Fibroblast of villous mesenchyme (primary cell): ENCODE measurements around the gene NDUFB8. TPM values are rescaled to one million over a fixed set of nuclear protein-coding genes. Genes with fewer than 3 reads are reported as not detected.

ENCODE experiments used
- DNase-seq: peaks from one replicate; pipeline ENCODE4 v3.0.0-alpha.2; 2010; ENCODE audit warnings: low read depth
- H3K4me3 ChIP-seq: 2 replicates; pipeline ENCODE4 v1.5.1; 2011; ENCODE audit warnings: low read depth, mild to moderate bottlenecking, low read length
- total RNA-seq: library from RNA; depleted of rRNA; stranded (reverse); fragments of >200 nt; gene quantifications from 2 replicates; pipeline ENCODE4 v1.2.3, GENCODE V29; 2012
- TF ChIP-seq, protein P1 (sequence below): IDR thresholded peaks from 2 replicates; pipeline ENCODE4 v1.5.1; 2012; ENCODE audit warnings: low read depth, mild to moderate bottlenecking, low read length; ENCODE audit not compliant: insufficient read depth

NDUFB8 gene
- total RNA-seq, 1 donor = 109 TPM

DNA sequence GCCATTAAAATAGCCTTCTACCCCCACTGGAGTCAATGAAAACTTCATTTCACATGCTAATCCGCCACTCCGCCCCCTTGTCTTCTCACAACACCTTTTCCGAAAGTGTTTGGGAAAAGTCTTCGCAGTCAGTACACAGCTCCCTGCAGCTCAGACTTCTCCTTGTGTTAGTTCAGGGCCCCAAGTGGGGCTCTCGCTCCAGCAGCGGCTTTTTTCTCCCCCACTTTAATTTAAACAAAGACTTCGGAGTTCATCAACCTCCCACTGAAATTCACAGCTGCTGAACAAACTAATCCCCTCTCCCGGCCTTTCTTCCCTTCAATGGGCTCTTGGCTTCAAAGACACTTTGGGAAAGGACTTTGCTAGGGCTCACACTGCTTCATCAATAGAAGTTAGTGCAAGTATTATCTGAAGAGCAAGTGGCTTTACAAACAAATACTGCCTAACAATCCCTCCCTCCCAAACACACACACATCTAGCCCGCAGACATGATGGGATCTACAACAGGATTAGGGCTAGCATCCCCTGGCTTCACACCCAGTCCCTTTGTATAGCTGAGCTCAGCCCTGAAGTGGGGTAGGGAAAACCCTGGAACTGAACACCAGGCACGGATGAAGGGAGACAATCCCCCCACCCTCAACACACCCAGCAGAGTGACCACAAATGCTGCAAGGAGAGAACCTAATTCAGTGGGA is 43.7 kb downstream of the NDUFB8 start:
- TF ChIP-seq, protein P1, sequence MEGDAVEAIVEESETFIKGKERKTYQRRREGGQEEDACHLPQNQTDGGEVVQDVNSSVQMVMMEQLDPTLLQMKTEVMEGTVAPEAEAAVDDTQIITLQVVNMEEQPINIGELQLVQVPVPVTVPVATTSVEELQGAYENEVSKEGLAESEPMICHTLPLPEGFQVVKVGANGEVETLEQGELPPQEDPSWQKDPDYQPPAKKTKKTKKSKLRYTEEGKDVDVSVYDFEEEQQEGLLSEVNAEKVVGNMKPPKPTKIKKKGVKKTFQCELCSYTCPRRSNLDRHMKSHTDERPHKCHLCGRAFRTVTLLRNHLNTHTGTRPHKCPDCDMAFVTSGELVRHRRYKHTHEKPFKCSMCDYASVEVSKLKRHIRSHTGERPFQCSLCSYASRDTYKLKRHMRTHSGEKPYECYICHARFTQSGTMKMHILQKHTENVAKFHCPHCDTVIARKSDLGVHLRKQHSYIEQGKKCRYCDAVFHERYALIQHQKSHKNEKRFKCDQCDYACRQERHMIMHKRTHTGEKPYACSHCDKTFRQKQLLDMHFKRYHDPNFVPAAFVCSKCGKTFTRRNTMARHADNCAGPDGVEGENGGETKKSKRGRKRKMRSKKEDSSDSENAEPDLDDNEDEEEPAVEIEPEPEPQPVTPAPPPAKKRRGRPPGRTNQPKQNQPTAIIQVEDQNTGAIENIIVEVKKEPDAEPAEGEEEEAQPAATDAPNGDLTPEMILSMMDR = no peak
- no peak for DNase-seq
- no peak overlapping the region for H3K4me3 ChIP-seq

DNA sequence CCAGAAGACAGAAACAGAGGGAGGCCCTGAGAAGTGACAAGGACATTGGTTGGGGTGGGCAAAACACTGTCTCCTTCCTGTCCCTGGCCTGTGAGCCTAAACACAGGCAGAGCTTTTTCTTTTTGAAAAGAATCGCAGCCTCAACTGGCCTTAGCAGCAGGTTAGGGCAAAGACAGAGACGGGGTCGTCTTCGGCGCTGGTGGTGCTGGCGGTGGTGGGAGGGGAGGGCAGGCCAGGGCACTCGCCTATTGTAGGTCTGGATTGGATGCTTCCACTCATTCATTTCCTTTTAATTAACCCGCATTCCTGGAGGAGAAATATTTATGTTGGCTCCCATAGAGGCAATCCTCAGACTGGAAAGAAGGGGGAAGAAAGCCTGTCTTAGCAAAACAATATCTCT is 44.3 kb downstream of the NDUFB8 start:
- TF ChIP-seq, protein P1 = no peak
- H3K4me3 ChIP-seq = no peak overlapping the region
- no peak for DNase-seq

DNA sequence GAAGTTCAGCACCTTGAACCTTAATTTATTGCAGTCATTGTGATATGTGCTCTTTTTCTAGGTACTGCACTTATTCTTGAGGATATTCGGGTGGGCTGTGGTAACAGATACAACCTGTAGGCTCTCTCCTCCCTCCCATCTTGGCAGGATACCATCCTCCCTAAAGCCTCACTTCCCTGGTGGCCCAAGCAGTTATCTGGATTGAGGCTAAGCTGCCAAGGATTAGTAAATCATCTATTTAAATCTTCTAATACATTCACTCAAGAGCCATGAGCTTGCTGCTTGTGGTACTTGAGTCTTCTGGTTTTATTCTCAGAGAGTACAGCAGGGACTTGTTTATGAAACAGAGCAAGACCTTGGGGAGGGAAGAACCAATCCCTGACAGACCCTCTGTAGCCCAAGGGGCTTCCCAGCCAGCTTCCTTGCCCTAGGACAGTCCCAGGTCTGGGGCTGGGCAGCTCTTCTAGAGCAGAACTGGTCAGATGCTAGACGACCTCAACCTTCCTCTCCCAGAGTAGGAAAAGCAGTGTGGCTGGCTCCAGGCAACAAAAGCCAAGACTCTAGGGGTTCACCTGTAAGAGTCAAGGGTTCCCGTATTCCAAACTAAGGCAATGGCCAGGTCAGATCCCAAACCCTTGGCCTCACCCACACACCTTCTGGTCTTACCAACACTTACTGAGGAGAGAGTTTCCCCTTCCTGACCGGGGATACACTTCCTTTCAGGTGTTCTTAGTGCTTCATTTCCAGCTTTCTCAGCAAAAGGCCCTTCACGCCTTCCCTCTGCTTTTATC is 45.6 kb downstream of the NDUFB8 start:
- no peak for DNase-seq
- TF ChIP-seq, protein P1 = no peak

DNA sequence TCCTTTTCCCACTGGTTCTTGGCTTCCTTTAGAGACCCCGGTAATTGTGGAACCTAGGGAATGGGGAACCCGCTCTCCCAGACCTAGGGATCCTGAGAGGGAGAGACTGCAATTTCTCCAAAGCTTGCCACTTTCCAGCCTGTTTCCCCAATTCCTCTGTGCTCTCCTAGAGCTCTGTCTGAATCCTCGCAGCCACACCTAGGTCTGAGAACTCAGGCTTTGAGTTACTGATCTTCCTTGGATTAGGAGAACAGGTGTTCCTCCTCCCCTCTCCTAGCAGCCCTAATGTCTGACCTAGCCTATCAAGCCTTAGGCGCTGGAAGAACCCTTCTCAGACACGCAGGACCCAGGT is 46.9 kb downstream of the NDUFB8 start:
- no peak for DNase-seq
- no peak overlapping the region for H3K4me3 ChIP-seq
- TF ChIP-seq, protein P1 = no peak

More for the DNA sequence above, 45.6 kb downstream of the NDUFB8 start:
- H3K4me3 ChIP-seq = no peak overlapping the region

DNA sequence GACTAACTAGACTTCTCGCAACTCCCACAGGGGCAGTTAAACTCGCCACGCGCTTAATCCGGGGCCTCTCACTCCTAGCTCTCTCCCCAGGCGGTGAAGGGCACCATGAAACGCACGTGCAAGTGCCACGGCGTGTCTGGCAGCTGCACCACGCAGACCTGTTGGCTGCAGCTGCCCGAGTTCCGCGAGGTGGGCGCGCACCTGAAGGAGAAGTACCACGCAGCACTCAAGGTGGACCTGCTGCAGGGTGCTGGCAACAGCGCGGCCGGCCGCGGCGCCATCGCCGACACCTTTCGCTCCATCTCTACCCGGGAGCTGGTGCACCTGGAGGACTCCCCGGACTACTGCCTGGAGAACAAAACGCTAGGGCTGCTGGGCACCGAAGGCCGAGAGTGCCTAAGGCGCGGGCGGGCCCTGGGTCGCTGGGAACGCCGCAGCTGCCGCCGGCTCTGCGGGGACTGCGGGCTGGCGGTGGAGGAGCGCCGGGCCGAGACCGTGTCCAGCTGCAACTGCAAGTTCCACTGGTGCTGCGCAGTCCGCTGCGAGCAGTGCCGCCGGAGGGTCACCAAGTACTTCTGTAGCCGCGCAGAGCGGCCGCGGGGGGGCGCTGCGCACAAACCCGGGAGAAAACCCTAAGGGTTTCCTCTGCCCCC is 47.4 kb downstream of the NDUFB8 start:
- DNase-seq = peak; percentile 79
- TF ChIP-seq, protein P1 = peak; percentile 86
- peak overlapping the region; percentile 62 for H3K4me3 ChIP-seq

DNA sequence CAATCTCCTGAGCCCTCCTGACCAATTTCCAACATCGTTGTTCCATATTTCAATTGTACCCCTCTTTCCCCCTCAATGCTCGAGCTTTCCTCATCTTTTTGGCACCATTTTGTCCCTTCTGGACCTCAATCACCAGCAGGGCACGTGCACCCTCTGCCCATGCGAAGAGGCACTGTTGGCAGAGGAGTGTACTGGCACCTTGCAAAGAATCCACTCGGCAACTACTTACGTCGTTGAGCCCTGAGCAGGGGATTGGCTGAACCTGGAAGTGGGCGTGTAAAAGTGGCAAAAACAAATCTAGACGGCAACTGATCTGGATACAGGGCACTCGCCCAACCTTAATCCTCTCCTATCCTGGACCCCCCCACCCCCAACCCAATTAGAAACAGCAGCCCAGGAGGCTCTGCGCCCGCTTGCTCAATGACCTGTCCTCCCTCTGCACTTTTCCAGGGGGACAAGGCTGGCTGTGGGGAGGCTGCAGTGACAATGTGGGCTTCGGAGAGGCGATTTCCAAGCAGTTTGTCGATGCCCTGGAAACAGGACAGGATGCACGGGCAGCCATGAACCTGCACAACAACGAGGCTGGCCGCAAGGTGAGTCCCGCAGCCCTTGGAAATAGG is 48.1 kb downstream of the NDUFB8 start:
- H3K4me3 ChIP-seq = peak overlapping the region; percentile 62
- DNase-seq = peak; percentile 85
- TF ChIP-seq, protein P1 = no peak
